ENCODE results near the gene LRP2BP. TPM values are rescaled to one million over a fixed set of nuclear protein-coding genes. Genes with fewer than 3 reads are reported as not detected.
A peak's percentile ranks its signal among the peaks of the same experiment; 100 is the strongest.

The LRP2BP gene
- total and polyA plus RNA-seq, 2 of the 4 experiments (the other 2 are of a cell fraction): 0.10 to 0.18 TPM

DNA sequence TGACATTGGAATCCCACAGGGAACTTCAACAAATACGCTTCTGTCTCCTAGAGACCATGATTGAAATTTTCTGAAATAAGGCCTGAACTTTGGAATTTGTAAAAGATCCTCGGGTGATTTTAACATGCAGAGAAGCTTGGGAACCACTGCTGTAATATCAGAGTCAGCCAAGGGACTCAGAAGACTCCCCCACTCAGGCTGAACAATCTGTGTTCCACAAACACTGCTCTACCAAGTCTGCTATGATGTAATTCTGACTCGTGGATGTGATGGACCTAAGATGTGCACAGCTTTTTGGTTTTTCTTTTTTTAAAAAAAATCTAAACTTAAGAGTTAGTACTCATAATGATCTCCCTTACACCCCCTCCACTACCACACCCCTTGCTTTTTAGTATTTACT lies 26.0 kb downstream of the LRP2BP start:
- Histone ChIP-seq H3K23ac (ENCODE audit: low read depth, low read length) (no peak overlapping the region), H3K36me3 (ENCODE audit: control insufficient read depth, insufficient read depth, low read length) (peaks cover 4% of the 10 kb centered on the region; the same call in 1 of the 2 replicates), H3K14ac (replicated peaks; ENCODE audit: low read depth, low read length) (no peak overlapping the region), H2AK5ac (ENCODE audit: low read depth, low read length) (no peak overlapping the region), H3K18ac (ENCODE audit: low read depth, low read length) (no peak overlapping the region), H3K56ac (ENCODE audit: extremely low read depth, insufficient read depth, low read length) (no peak overlapping the region), H3K4me3 (ENCODE audit: insufficient read depth, low read depth, low read length) (no peak overlapping the region), H2AK9ac (replicated peaks; ENCODE audit: low read depth, low read length, poor library complexity) (no peak overlapping the region), H3K4me1 (ENCODE audit: control insufficient read depth, insufficient read depth, low read length) (no peaks in the 10 kb centered on the region), H4K91ac (ENCODE audit: insufficient read depth, low read depth, low read length) (no peak overlapping the region), H4K20me1 (ENCODE audit: insufficient read depth, low read length) (no peaks in the 10 kb centered on the region), H3K9ac (ENCODE audit: low read depth, low read length) (no peak overlapping the region), H2BK5ac (ENCODE audit: low read depth, low read length, poor library complexity, severe bottlenecking) (no peak overlapping the region), H3K27ac (ENCODE audit: insufficient read depth, low read length) (no peak overlapping the region), H3K4me2 (ENCODE audit: low read depth, low read length) (no peak overlapping the region), H2BK20ac (ENCODE audit: low read depth, low read length) (no peak overlapping the region), H2BK120ac (ENCODE audit: low read depth, low read length) (no peak overlapping the region), H3K27me3 (ENCODE audit: control insufficient read depth, insufficient read depth, low read length) (no peaks in the 10 kb centered on the region), H4K8ac (ENCODE audit: low read depth in 2 of 2, low read length in 2 of 2) (no peak overlapping the region), H2AFZ (replicated peaks; ENCODE audit: low read length, poor library complexity) (no peak overlapping the region), H3K79me1 (ENCODE audit: low read depth in 1 of 2, low read length in 2 of 2) (no peaks in the 10 kb centered on the region; a peak in 1 of 4 replicates), H3K9me3 (ENCODE audit: control insufficient read depth, insufficient read depth, low read length) (no peaks in the 10 kb centered on the region), H3K9me1 (ENCODE audit: insufficient read depth, low read length) (peaks cover 5% of the 10 kb centered on the region; the same call in 1 of the 2 replicates), H4K5ac (ENCODE audit: low read depth, low read length) (no peak overlapping the region), H3K4ac (ENCODE audit: low read depth, low read length) (no peak overlapping the region), H2BK15ac (ENCODE audit: low read depth, low read length) (no peak overlapping the region)
- CTCF ChIA-PET: no interaction called here
- BruUV-seq (replicated peaks): no TSS peak
- POLR2A ChIA-PET (ENCODE audit: unreplicated experiment): no interaction called here
- TF ChIP-seq CEBPB (IDR thresholded peaks at IDR 0.05; ENCODE audit: low read depth, low read length) (0 out of 2 replicates have a peak, but pooled peaks have one; percentile 8), MAFK (IDR thresholded peaks at IDR 0.05; ENCODE audit: low read depth, low read length) (no peak)
- ATAC-seq (ENCODE audit: low read depth) (peak; percentile 49; the same call in 1 of the 2 replicates), DNase-seq (peak; percentile 56)
- intact Hi-C loops (cut with micrococcal nuclease): loop anchor here (10.0 kb wide), 1 partner anchor 155 kb away; no protein-coding TSS in a partner anchor
- no CpG with 5 or more reads among the region's 3 CpGs for WGBS, 2 experiments (ENCODE audit: extremely low coverage in 2 of 2, insufficient read length in 1 of 2)
- dilution Hi-C loops (cut with HindIII; ENCODE audit: low sequenced_read_pairs, unreplicated experiment): no loop called here
- in situ Hi-C loops (cut with MboI; ENCODE audit: low sequenced_read_pairs): no loop called here

All from IMR-90 (cell line).